KMS-11 (cell line): ENCODE results near the gene UBTD2.
A peak's percentile ranks its signal among the peaks of the same experiment; 100 is the strongest.

Source experiments
- H2AFZ ChIP-seq: fragments of 200-600 bp; sonication (generic); 2 replicates; pipeline ENCODE4 v1.6.1; 2016; ENCODE audit warnings: antibody characterized with exemption, mixed run types, low read depth
- H3K27ac ChIP-seq: fragments of 200-600 bp; sonication (generic); 2 replicates; pipeline ENCODE4 v1.6.1; 2016; ENCODE audit warnings: mild to moderate bottlenecking, mixed run types
- H3K27me3 ChIP-seq: fragments of 200-600 bp; sonication (generic); 2 replicates; pipeline ENCODE4 v1.6.1; 2017; ENCODE audit warnings: mild to moderate bottlenecking, low read depth, mixed run types, moderate library complexity; ENCODE audit not compliant: insufficient read depth
- H3K36me3 ChIP-seq: fragments of 200-600 bp; sonication (generic); 2 replicates; pipeline ENCODE4 v1.6.1; 2017; ENCODE audit warnings: mild to moderate bottlenecking, mixed run types; ENCODE audit not compliant: insufficient read depth
- H3K4me1 ChIP-seq: fragments of 200-600 bp; sonication (generic); 2 replicates; pipeline ENCODE4 v1.6.1; 2016; ENCODE audit warnings: mild to moderate bottlenecking, low read depth, mixed run types; ENCODE audit not compliant: poor library complexity, severe bottlenecking
- H3K4me2 ChIP-seq: fragments of 200-600 bp; sonication (generic); 2 replicates; pipeline ENCODE4 v1.7.0; 2016; ENCODE audit warnings: mild to moderate bottlenecking, mixed run types
- H3K4me3 ChIP-seq: fragments of 200-600 bp; sonication (generic); IDR thresholded peaks from 2 replicates; pipeline ENCODE4 v1.6.1; 2017; ENCODE audit warnings: low read depth, low read length, mixed read lengths; ENCODE audit not compliant: insufficient read depth
- H3K79me2 ChIP-seq: fragments of 200-600 bp; sonication (generic); 2 replicates; pipeline ENCODE4 v1.6.1; 2016; ENCODE audit warnings: low read depth, mixed run types; ENCODE audit not compliant: insufficient read depth
- H3K9ac ChIP-seq: fragments of 200-600 bp; sonication (generic); 2 replicates; pipeline ENCODE4 v1.6.1; 2016; ENCODE audit warnings: mild to moderate bottlenecking, mixed run types
- H4K20me1 ChIP-seq: fragments of 200-600 bp; sonication (generic); 2 replicates; pipeline ENCODE4 v1.6.1; 2016; ENCODE audit warnings: mild to moderate bottlenecking, mixed run types; ENCODE audit not compliant: insufficient read depth
- TF ChIP-seq, protein P1 (sequence below): fragments of 200-600 bp; sonication (generic); conservative IDR thresholded peaks from 2 replicates; pipeline ENCODE4 v1.6.1; 2017; ENCODE audit warnings: low read depth, mild to moderate bottlenecking, antibody characterized with exemption, low read length, moderate library complexity, mixed read lengths

The UBTD2 gene

DNA sequence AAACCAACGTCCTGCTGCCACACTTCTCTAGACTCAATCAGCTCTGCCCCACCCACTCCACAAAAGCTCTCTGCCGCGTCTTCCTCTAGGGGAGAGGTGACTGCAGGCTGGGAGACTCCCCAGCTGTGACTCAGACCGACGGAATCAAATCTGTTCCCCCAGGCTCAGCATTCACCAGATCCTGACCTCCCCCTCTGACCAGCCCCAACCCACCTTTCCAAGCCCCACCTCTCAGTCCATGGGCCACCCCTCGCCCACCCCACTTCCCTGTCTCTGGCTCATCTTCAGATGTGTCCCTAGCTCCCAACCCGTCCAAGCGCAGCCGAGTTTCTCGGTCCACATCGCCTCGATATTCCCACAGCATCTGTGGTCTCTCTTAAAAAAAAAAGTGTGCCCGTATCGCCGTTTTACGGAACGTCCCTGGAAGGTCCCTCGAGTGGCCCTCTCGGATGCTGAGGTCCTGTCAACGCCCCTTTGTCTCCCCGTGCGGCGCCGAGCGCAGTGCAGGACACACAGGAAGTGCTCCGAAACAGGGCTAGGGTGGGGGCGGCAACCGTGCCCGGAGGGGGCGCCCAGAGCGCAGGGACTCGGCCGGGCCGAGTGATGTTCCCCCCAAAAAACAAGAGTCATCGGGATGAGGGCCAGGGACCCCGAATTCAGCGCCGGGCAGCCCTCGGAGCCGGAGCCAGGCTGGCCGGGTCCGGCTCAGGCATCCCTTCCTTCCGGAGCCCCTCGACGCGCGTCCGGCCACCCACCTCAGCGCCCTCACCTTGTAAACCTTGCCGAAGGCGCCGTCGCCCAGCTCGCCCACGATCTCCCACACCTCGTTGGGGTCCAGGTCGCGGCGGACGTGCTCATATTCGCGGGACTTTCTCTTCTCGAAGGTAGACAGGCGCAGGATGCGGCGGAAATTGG, 96.2 kb downstream of the UBTD2 start:
- Histone ChIP-seq H4K20me1 (no peaks in the 10 kb centered on the region), H3K27me3 (no peaks in the 10 kb centered on the region), H2AFZ (peak overlapping the region; percentile 71), H3K36me3 (no peaks in the 10 kb centered on the region), H3K79me2 (peaks cover 12% of the 10 kb centered on the region; the same call in 1 of the 2 replicates), H3K4me1 (peaks cover 14% of the 10 kb centered on the region), H3K27ac (no peak overlapping the region), H3K4me3 (no peak overlapping the region), H3K9ac (peak overlapping the region; percentile 22; the same call in 1 of the 2 replicates), H3K4me2 (peak overlapping the region; percentile 86)
- TF ChIP-seq, protein P1, sequence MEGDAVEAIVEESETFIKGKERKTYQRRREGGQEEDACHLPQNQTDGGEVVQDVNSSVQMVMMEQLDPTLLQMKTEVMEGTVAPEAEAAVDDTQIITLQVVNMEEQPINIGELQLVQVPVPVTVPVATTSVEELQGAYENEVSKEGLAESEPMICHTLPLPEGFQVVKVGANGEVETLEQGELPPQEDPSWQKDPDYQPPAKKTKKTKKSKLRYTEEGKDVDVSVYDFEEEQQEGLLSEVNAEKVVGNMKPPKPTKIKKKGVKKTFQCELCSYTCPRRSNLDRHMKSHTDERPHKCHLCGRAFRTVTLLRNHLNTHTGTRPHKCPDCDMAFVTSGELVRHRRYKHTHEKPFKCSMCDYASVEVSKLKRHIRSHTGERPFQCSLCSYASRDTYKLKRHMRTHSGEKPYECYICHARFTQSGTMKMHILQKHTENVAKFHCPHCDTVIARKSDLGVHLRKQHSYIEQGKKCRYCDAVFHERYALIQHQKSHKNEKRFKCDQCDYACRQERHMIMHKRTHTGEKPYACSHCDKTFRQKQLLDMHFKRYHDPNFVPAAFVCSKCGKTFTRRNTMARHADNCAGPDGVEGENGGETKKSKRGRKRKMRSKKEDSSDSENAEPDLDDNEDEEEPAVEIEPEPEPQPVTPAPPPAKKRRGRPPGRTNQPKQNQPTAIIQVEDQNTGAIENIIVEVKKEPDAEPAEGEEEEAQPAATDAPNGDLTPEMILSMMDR: no peak

DNA sequence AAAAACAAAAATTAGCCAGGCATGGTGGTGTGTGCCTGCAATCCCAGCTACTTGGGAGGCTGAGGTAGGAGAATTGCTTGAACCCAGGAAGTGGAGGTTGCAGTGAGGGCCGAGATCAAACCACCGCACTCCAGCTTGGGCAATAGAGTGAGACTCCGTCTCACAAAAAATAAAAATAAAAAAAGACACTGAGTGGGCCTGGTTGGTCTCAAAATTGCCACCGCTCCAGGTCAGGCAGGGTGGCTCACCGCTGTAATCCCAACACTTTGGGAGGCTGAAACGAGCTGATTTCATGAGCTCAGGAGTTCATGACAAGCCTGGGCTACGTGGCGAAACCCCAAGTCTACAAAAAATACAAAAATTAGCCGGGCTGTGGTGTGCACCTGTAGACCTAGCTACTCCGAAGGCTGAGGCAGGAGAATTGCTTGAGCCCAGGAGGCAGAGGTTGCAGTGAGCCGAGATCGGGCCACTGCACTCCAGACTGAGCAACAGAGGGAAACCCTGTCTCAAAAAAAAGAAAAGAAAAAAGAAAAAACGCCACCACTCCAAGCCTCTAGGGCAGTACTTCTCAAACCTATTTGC, 97.4 kb downstream of the UBTD2 start:
- Histone ChIP-seq H2AFZ (no peak overlapping the region), H3K27me3 (no peaks in the 10 kb centered on the region), H3K9ac (no peak overlapping the region), H4K20me1 (no peaks in the 10 kb centered on the region), H3K79me2 (peaks cover 12% of the 10 kb centered on the region; the same call in 1 of the 2 replicates), H3K4me2 (peak overlapping the region; percentile 86), H3K4me1 (peaks cover 15% of the 10 kb centered on the region), H3K27ac (no peak overlapping the region), H3K4me3 (no peak overlapping the region), H3K36me3 (no peaks in the 10 kb centered on the region)
- TF ChIP-seq, protein P1: no peak

DNA sequence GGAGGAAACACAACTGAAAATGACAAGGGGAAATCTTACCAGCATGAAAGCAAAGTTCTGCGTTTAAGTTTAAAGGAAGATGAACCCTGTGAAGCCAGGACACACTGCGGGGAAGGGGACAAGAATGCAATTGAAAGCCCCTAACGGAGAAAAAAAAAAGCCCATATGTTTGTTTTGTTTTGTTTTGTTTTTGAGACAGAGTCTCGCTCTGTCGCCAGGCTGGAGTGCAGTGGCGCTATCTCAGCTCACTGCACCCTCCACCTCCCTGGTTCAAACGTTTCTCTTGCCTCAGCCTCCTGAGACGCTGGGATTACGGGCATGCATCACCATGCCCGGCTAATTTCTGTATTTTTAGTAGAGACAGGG, 98.5 kb downstream of the UBTD2 start:
- Histone ChIP-seq H3K79me2 (peaks cover 12% of the 10 kb centered on the region; the same call in 1 of the 2 replicates), H3K4me1 (peaks cover 26% of the 10 kb centered on the region), H4K20me1 (no peaks in the 10 kb centered on the region), H3K27me3 (no peaks in the 10 kb centered on the region), H3K9ac (no peak overlapping the region), H3K4me3 (no peak overlapping the region), H3K27ac (no peak overlapping the region), H2AFZ (no peak overlapping the region), H3K36me3 (no peaks in the 10 kb centered on the region), H3K4me2 (no peak overlapping the region)
- TF ChIP-seq, protein P1: no peak

DNA sequence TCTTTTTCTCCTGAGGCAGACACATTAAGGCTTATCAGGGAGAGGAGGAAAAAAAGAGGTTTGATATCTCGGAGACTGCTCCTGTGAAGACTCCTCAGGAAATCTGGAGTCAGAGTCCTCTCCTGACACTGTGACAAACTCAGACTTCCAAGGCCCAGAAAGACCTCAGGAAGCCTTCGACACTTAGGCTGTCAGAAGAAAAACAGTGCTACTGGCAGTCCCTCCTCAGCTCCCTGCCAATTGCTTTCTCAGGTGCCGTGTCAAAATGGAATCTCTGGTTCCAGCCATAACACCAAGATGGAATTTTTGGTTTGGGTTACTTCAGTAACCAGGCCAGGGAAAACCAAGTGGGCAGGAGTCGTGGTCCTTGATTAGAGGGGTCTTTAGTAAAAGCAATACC, 99.7 kb downstream of the UBTD2 start:
- Histone ChIP-seq H3K4me1 (peaks cover 38% of the 10 kb centered on the region), H3K4me3 (no peak overlapping the region), H3K27me3 (no peaks in the 10 kb centered on the region), H4K20me1 (no peaks in the 10 kb centered on the region), H3K27ac (no peak overlapping the region), H2AFZ (no peak overlapping the region), H3K79me2 (peaks cover 12% of the 10 kb centered on the region; the same call in 1 of the 2 replicates), H3K4me2 (no peak overlapping the region), H3K9ac (no peak overlapping the region), H3K36me3 (no peaks in the 10 kb centered on the region)
- TF ChIP-seq, protein P1: no peak
